Frontal cortex (tissue), 4 donors: ENCODE data around the gene CTTNBP2. TPM values are rescaled to one million over a fixed set of nuclear protein-coding genes. Genes with fewer than 3 reads are reported as not detected.

ENCODE experiments used
- DNase-seq, 2 donors: peaks; one replicate each; pipeline ENCODE4 v3.0.0; 2012; ENCODE audit warnings: low spot score in 2 of 2
- FAIRE-seq: peaks from 2 replicates; lab custom pipeline; 2012; peaks lifted over from hg19 to GRCh38; lab: Jason Lieb, UNC
- total RNA-seq: library from RNA; depleted of rRNA; stranded (reverse); fragments of >200 nt; gene quantifications from one replicate; pipeline ENCODE4 v1.2.3, GENCODE V29; 2014
- donor health status: control.
- donor health status: control.
- donor health status: control.

CTTNBP2 gene, protein sequence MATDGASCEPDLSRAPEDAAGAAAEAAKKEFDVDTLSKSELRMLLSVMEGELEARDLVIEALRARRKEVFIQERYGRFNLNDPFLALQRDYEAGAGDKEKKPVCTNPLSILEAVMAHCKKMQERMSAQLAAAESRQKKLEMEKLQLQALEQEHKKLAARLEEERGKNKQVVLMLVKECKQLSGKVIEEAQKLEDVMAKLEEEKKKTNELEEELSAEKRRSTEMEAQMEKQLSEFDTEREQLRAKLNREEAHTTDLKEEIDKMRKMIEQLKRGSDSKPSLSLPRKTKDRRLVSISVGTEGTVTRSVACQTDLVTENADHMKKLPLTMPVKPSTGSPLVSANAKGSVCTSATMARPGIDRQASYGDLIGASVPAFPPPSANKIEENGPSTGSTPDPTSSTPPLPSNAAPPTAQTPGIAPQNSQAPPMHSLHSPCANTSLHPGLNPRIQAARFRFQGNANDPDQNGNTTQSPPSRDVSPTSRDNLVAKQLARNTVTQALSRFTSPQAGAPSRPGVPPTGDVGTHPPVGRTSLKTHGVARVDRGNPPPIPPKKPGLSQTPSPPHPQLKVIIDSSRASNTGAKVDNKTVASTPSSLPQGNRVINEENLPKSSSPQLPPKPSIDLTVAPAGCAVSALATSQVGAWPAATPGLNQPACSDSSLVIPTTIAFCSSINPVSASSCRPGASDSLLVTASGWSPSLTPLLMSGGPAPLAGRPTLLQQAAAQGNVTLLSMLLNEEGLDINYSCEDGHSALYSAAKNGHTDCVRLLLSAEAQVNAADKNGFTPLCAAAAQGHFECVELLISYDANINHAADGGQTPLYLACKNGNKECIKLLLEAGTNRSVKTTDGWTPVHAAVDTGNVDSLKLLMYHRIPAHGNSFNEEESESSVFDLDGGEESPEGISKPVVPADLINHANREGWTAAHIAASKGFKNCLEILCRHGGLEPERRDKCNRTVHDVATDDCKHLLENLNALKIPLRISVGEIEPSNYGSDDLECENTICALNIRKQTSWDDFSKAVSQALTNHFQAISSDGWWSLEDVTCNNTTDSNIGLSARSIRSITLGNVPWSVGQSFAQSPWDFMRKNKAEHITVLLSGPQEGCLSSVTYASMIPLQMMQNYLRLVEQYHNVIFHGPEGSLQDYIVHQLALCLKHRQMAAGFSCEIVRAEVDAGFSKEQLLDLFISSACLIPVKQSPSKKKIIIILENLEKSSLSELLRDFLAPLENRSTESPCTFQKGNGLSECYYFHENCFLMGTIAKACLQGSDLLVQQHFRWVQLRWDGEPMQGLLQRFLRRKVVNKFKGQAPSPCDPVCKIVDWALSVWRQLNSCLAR (N-terminal part only)
- 34.2 TPM for total RNA-seq

DNA sequence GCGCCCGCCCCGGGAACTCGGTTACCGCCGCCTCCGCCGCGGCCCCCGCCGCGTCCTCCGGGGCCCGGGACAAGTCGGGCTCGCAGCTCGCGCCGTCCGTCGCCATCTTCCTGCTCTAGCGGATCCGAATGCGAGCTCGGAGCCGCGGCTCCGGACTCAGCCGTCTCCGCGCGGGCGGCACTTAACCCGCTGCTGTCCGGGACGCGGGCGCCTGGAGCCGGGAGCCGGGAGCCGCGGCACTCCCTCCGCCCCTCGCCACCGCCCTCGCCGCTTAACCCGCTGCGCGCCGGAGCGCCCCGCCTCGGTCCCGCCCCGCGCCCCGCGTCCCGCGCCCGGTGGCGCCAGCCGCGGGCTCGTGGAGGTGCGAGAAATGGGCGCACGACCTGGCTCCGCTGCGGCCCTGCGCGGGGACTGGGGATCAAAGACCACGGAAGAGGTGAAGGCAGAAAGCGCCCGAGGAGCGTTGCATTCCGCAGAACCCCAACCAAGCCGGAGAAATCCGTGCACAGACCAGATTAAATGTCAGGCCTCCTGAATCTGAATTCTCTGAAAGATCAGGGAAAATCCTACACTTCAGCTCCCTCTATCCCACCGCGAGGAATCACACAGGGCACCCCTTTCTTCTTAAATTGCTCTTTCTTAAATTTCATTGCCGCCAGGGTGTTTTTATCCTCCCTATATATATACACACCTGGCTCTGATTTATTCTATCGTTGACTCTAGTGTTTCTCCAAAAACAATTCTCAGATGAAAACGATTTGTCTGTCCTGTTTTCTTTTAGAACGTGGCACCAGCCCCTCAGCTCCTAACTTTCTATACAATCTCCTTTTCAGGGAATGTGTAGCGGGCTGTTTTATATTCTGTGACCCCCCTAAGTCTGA lies at the start of gene CTTNBP2:
Gene CTTNBP2 (minus strand): TSS at position 132 of the 881 bp plus-strand sequence. CDS start 26 bp downstream, at position 106.
- FAIRE-seq (no peak), DNase-seq (peak; percentile 65 to 76)

DNA sequence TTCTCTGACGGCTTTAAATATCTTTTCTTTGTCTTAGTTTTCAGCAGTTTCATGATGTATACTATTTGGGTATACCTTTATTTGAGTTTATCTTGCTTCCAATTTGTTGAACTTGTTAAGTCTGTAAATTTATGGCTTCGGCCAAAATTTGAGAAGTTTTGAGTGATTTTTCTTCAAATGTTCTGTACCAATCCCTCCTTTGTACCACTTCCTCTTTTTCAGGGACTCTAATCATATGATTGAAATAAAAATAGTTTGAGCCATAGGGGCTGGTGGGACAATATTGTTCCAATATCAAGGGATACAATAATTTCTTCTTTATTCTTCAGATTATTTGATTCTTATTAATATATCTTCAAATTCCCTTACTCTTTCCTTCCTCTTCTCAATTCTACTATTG lies 43.1 kb upstream of the CTTNBP2 start:
- FAIRE-seq = no peak
- DNase-seq = no peak

DNA sequence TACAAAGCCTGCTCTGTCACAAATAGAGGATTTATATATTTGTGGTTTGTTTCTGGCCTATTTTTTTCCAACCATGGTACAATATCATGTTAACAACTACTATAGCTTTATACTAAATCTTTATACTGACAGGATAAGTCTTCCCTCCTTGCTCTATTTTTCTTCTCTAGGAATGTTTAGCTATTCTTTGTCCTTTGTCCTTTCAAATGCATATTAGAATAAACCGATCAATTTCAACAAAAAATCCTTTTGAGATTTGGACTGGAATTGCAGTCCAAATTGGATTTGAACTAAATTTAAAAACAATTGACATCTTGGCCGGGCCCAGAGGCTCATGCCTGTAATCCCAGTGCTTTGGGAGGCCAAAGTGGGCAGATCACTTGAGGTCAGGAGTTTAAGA lies 39.2 kb upstream of the CTTNBP2 start:
- DNase-seq (no peak), FAIRE-seq (no peak)

DNA sequence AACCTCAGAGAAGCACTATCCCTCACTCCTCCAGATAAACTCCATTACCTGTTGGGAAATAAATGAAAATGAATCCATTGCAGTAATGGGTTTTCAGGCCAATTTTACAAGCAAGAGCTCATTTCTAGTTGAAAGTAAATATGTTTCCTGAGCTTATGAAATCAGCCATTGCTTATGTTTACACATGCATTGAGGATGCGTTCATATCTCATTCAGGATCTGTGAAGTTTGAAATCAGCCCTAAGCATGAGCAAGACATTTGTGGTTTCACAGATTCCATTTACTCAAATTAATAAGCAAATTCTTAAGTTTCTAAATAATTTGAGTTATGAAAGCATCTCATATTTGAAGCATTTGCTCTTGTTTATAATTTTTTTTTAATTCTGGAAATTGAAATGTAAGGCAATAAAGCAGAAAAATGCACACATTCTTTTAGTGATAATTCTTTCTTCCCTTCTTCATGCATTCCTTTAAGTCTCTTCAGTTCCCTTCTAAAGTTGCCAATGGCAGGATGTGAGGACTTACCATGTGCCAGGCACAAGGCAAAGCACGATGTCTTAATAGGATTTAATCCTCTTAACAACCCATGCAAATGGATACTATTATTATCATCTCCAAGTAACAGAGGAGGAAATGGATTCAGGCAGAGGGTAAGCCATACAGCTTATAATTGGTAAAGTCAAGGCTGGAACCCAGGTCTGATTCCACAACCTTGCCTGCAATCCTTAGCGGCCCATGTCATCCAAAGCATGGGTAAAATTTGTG lies 35.0 kb upstream of the CTTNBP2 start:
- DNase-seq (no peak), FAIRE-seq (no peak)

DNA sequence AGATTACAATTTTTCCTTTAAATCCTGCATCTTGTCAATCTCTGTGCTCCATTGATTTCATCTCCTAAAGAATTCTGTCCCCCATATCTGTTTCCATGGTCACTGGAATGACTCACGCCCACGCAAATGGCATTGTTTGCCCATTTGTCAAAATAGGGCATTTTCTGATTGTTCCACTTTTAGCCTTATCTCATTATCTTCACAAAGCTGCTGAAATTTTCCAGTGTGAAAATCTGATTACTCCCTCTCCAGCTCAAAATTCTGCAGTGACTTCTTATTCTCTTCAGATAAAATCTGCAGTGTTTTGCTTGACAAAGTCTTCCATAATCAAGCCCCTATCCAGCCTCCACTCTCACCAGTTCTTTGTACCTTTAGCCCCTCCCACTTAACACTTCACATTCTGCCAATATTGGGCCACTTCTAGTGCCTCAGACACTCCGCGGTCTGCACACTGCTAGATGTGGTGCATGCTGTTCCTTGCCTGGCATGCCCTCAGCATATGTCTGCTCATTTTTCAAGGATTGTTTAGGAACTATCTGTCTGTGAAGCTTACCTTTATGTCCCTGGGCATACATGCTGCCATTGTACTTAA lies 33.9 kb upstream of the CTTNBP2 start:
- no peak for DNase-seq
- no peak for FAIRE-seq

DNA sequence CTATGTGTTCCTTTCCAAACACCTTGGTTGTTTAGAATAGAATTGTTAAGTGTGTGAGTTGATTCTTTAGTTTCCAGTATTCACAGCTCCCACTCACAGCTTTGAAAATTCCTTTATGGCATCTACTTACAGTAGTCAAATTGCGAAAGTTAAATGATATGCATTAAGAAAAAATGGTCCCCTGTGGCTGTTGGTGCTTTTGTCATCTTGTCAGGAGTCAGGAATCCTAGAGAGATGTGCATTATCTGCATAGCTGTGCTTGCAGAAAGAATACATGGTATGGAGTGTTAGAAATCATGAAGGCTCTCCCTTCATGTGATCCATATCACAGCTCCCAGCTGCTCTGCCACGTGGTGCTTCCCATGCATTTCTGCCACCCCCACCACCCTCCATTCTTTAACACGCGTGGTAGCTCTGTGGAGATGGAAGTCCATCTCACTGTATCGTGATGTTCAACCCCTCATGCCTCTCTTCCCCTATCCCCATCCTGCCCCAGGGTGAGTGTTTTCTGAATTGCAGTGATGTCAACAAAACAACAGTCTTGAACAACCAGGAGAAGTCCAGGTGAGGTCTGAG lies 29.2 kb upstream of the CTTNBP2 start:
- no peak for DNase-seq
- no peak for FAIRE-seq

DNA sequence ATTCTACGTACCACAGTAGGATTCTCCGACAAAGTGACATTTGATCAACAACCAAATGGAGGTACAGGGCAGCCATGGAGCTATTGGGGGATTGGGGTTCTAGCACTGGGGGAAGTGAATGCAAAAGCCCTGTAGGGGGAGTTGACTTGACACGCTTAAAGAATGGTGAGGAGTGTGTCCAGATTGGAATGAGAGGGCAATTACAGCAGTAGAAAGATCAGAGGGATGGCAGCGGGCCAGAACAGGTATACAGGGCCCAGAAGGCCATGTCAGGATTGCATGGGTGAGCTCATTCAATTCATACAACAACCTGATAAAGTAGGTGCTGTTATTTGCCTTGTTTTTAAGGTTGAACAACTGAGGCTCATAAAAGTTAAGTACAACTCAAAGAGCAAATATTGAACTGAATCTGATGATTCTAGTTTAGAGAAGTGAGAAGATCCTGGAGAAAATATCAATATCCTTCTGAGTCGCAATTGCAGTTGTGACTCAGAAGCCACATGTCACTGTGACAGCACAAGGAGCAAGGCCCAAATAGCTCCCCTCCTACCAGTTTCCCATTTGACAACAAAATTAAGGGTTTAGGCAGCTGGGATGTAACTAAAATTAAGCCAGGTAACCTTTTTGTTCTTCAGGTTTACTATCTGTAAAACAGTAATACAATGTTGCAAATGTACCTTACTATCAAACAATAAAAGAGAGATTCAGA lies 28.0 kb upstream of the CTTNBP2 start:
- FAIRE-seq = no peak

DNA sequence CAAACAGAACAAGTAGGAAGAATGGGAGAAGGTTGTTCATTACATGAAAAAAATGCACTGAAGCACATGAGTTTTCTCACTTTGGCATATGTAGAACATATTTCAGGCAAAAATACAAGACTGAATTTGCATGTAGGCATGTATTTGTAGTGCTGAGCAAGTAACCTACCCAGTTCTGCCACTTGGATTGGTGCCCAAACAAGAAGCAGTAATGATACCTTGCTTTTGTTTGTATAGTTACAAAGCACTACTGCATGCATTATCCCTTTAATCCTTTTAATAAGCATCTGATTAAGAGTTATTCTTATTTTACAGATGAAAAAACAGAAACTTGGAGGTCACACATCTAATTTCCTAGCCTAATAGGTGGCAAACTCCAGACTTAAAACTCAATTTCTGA lies 23.1 kb upstream of the CTTNBP2 start:
- DNase-seq = no peak
- FAIRE-seq = no peak

More for the DNA sequence above, 28.0 kb upstream of the CTTNBP2 start:
- no peak for DNase-seq

DNA sequence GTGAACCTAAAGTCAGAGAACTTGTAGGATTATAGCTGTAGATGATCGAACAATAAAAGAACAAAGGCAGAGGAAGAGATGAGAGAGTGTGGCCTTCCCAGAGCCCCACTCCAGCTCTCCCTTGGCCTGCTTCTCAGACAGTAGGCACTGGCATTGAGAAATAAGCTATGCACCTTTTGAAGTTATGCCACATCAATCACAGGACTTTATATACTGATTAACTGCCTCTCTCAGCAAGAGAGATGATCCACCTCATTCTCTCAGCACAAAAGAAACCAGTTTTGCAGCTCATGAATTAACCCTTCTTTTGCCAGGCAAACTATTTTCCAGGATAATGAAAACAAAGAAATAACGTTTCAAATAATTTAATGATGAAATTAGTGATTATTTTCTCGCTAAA lies 22.0 kb upstream of the CTTNBP2 start:
- DNase-seq = no peak
- no peak for FAIRE-seq

DNA sequence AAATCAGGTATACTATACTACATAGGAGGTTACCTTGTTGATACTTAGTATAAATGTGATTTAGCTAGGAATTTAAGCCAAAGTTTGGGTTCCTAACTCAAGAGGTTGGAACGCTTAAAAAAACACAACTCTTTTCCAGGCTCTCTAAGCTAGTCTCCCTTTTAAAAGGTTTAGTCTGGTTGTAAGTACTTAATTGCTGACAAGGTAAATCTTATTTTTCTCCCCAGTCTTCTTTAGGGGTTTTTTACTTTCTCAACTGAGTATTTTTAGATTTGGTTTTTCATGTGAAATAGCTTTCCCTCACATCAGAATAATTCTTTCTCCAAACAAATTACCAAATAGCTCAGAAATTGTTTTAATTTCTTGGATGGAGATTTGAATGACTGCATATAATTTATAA lies 20.8 kb upstream of the CTTNBP2 start:
- FAIRE-seq (no peak), DNase-seq (no peak)

DNA sequence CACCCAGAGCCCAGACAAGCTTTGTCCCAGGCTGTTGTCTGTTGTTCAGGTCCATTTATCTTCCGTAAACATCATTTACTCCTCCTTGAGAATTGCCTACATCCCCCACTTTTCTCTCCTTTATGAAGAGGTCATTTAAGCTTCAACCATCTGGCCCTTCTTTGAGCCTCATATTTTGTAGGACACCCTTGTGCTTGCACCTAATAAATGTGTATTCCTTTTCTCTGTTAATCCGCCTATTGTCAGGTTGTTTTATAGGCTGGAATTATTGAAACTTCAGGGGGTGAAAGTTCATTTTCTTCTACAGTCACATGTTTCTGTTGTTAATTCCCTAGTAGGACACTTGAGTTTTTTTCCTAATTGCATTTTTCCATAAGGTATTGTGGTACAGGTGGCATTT lies 19.6 kb upstream of the CTTNBP2 start:
- no peak for FAIRE-seq
- DNase-seq = no peak

DNA sequence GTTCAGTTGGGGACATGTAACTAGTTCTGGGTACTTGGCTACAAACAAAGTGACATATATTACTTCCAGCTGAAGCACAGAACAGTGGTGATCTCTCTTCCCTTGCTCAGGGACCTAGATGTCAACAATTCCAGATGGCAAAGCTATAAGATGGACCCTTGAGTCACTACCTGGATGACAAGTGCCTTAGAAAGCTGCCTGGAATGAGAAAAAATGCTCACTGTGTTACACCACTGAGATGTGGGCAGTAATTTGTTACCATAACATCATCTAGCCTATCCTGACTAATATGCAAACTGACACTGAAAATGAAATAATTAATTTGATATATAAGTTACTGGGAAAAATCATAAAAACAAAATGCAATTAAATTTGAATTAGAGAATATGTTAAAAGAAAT lies 16.4 kb upstream of the CTTNBP2 start:
- FAIRE-seq (no peak), DNase-seq (no peak)

DNA sequence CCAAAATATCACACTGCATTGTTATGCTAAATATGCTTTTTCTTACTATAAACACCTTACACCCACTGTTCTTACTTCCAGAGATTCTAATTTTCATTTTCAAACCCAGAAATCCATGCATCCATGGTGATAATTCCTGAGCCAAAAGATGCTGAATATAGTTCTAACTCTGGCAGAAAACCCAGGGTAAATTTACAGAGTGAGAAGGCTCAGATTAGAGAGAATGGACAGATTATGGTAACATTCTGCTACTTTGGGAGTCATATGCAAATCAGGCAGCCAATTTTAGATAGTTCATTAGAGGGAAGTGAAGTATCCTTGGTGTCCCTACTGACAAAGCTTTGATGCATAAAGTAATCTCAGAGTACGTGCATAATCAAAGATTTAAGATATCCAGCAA lies 15.4 kb upstream of the CTTNBP2 start:
- FAIRE-seq = no peak
- no peak for DNase-seq

DNA sequence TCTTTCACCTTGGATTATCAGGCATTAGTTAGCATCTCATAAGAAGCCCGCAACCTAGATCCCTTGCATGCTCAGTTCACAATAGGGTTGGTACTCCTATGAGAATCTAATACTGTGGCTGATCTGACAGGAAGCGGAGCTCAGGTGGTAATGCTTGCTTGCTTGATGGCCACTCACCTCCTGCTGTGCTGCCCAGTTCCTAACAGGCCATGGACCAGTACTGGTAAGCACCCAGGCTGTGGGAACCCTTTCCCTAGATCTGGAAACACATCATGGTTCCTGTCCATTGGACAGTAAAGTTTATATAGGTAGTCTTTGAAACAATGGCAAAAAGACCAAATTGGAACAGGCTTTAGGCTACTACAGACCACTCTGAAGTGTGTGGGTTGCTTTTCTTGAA lies 9.4 kb upstream of the CTTNBP2 start:
- no peak for FAIRE-seq
- no peak for DNase-seq

DNA sequence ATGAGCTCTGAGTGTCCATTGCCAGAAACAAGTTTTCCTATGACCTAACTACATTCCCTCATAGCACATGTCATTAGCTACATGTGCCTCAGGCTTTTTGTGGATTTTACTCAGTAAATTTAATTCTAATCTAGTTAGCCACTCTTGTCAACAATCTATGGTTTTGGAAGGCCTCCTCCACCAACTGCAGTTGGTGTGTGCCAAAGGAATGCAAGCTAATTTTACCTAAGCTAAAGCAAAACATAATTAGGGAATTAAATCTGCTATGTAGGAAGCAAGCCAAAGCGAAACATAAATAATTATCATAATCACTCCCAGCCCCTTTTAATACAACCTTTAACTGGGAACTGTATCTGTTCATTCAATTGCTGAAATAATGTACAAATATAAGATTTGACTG lies 3.5 kb upstream of the CTTNBP2 start:
- DNase-seq (no peak), FAIRE-seq (no peak)

DNA sequence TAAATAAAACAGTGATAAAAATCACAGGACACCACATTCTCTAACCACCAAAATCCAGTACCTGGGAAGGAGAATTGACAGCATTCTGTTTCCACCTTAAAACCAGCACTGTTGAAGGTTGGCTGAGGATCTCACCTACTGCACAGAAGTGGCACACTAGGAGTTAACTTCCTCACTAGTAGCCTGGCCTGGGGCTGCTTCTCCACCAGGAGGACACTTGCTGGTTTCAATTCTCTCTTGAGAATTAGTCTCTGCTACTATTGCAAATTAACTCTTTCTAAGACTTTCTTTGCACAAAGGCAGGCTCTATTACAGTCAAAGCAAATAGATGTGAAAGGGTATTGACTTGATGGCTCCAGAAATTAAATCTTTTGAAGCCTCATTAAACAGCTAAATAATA lies 2.3 kb upstream of the CTTNBP2 start:
- FAIRE-seq (no peak), DNase-seq (no peak)

DNA sequence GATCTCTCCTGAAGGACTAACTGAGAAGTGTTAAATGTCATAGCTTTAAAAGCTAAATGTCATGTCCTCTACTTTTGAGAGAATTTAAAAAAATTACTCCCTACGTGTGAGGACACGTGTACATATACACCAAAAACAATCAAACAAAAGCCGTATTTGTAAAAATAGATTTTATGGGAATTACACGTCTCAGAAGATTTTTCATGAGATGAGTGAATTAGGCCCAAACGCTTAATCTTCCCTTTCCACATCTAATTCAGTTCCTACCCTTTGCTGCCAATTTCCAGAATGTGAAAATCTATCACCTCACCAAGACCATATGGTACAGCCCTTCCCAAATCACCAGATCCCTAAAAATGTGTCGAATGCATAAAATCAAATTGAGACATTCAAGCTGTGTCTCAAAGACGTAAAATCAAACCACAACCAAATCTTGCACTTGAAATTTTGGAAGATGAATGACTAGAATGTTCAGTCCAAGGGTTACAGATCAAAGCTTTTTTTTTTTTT lies 1.0 kb upstream of the CTTNBP2 start:
- FAIRE-seq (no peak), DNase-seq (no peak)
